Ascending aorta (tissue), 2 donors: Measurements from ENCODE around the gene CFAP20. TPM values are rescaled to one million over a fixed set of nuclear protein-coding genes. Genes with fewer than 3 reads are reported as not detected.

Source experiments
- DNase-seq, 2 donors: peaks; one replicate each; pipeline ENCODE4 v3.0.0-alpha.2; 2019; ENCODE audit warnings: low spot score in 2 of 2
- H3K27ac ChIP-seq, 2 donors: fragments of 200-600 bp; sonication (generic); one replicate each; pipeline ENCODE4 v1.5.1; 2016 to 2017; ENCODE audit warnings: mild to moderate bottlenecking in 1 of 2
- H3K27me3 ChIP-seq: fragments of 200-600 bp; sonication (generic); one replicate; pipeline ENCODE4 v1.5.1; 2017
- H3K36me3 ChIP-seq, 2 donors: fragments of 200-600 bp; sonication (generic); one replicate each; pipeline ENCODE4 v1.5.1; 2016
- H3K4me1 ChIP-seq, 2 donors: fragments of 200-600 bp; sonication (generic); one replicate each; pipeline ENCODE4 v1.5.1; 2016 to 2017; ENCODE audit warnings: mild to moderate bottlenecking in 1 of 2
- H3K4me3 ChIP-seq, 2 donors: fragments of 200-600 bp; sonication (generic); one replicate each; pipeline ENCODE4 v1.5.1; 2016 to 2017; ENCODE audit warnings: mild to moderate bottlenecking in 1 of 2
- H3K9me3 ChIP-seq, 2 donors: fragments of 200-600 bp; sonication (generic); one replicate each; pipeline ENCODE4 v1.5.1; 2016
- CTCF ChIP-seq, 3 experiments: fragments of 200-600 bp in 2 of 3; fragments of 450-650 bp in 1 of 3; sonication (generic) in 2 of 3; IDR thresholded peaks; one replicate each; pipeline ENCODE4 v1.5.1; 2016 to 2019; ENCODE audit warnings: antibody characterized with exemption in 3 of 3, mild to moderate bottlenecking in 1 of 3, moderate library complexity in 1 of 3
- intact Hi-C: fragments of 100-400 bp; cut with DNase I; formaldehyde crosslinking; loops from one replicate; pipeline ENCODE4 v1.15.1; 2023
- total RNA-seq: library from RNA; depleted of rRNA; stranded (reverse); fragments of >200 nt; gene quantifications from one replicate; pipeline ENCODE4 v1.1.0, GENCODE V29; 2016

The CFAP20 gene
- total RNA-seq, 1 donor from 2014 or later = 39.1 TPM

DNA sequence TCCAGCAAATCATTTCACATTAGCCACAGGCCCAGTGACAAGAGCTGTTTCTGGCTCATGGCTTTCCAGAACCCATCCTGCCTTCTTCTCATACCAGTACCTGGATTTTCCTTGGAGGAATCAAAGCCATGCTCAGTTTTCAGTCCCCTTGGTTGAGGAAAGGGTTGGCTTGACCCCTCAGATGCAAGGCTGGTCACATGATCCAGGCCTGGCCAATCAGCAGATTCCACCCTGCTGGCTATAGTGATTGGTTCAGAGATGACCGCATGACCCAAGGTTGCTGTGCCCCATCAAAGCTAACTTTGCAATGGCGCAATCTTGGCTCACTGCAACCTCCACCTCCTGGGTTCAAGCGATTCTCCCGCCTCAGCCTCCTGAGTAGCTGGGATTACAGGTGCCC lies 58.6 kb downstream of the CFAP20 start:
- no peak overlapping the region for H3K27ac ChIP-seq
- H3K4me1 ChIP-seq = no peaks in the 10 kb centered on the region
- no peaks in the 10 kb centered on the region for H3K36me3 ChIP-seq
- H3K27me3 ChIP-seq = no peaks in the 10 kb centered on the region
- DNase-seq = no peak
- intact Hi-C loops = no loop called here
- H3K4me3 ChIP-seq = no peak overlapping the region
- no peak for TF ChIP-seq CTCF (IDR thresholded peaks at IDR 0.05)
- no peaks in the 10 kb centered on the region for H3K9me3 ChIP-seq

Other genes with a start within 250 kb of the CFAP20 start
- gene CNGB1, start 158.3 kb downstream of the CFAP20 start, total RNA-seq = not detected
- 17.5 TPM for gene ZNF319, start 128.7 kb downstream of the CFAP20 start, total RNA-seq
- gene USB1, start 128.0 kb downstream of the CFAP20 start, total RNA-seq = 133 TPM
- gene MMP15, start 103.6 kb downstream of the CFAP20 start, total RNA-seq = 14.9 TPM
- 14.5 TPM for gene CSNK2A2, start 68.7 kb upstream of the CFAP20 start, total RNA-seq
- not detected for gene PRSS54, start 165.6 kb upstream of the CFAP20 start, total RNA-seq